ENCODE data around the gene C22orf42. TPM values are rescaled to one million over a fixed set of nuclear protein-coding genes. Genes with fewer than 3 reads are reported as not detected.
"Not testable (repeated sequence)": the region's sequence is repeated elsewhere in the genome, so short reads cannot be mapped to it uniquely, and the experiment has no call there.

Gene C22orf42
- total RNA-seq, 1 donor from 2014 or later: not detected

GRCh38 chr22:32144496-32145274 lies 14.4 kb downstream of the C22orf42 start:
- H3K27me3 ChIP-seq (ENCODE audit: low read depth): no peaks in the 10 kb centered on the region
- intact Hi-C loops (cut with micrococcal nuclease): no loop called here
- no peak overlapping the region for H3K27ac ChIP-seq (replicated peaks)
- peaks cover 8% of the 10 kb centered on the region for H3K9me3 ChIP-seq (replicated peaks)
- no peak for DNase-seq
- no peaks in the 10 kb centered on the region for H3K36me3 ChIP-seq
- no peak for TF ChIP-seq CTCF (IDR thresholded peaks at IDR 0.05; ENCODE audit: borderline replicate concordance)
- no peak overlapping the region for H3K4me3 ChIP-seq
- H3K4me1 ChIP-seq: no peaks in the 10 kb centered on the region

DNA sequence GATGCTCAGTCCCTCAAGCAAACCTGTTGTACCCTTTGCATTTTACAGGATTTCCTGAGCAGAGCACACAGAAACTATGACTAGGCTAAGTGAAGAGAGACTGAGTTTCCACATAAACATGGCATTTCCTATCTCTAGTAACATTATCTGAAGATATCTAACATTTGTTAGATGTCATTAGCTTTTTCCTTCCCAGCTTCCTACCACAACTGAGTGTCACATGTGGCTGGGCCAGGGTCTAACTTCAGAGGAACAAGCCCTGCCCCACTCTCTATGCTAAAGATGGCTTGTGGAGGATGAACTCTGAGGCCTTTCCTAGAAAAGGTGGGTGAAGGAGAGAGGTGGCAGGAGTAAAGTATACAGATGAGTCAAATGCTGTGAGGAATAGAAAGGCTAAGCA lies 16.5 kb downstream of the C22orf42 start:
- Histone ChIP-seq H3K9me3 (replicated peaks) (peaks cover 8% of the 10 kb centered on the region), H3K4me1 (no peaks in the 10 kb centered on the region), H3K27ac (replicated peaks) (no peak overlapping the region), H3K27me3 (ENCODE audit: low read depth) (peaks cover 13% of the 10 kb centered on the region), H3K36me3 (no peaks in the 10 kb centered on the region), H3K4me3 (no peak overlapping the region)
- no peak for DNase-seq
- no peak for TF ChIP-seq CTCF (IDR thresholded peaks at IDR 0.05; ENCODE audit: borderline replicate concordance)
- intact Hi-C loops (cut with micrococcal nuclease): no loop called here

- peak; percentile 38 for TF ChIP-seq CTCF (IDR thresholded peaks at IDR 0.05; ENCODE audit: borderline replicate concordance)
- H3K4me3 ChIP-seq; H3K27ac ChIP-seq (replicated peaks); H3K4me1 ChIP-seq; DNase-seq; intact Hi-C loops (cut with micrococcal nuclease); H3K9me3 ChIP-seq (replicated peaks); H3K36me3 ChIP-seq: not testable (repeated sequence)
- peaks cover 14% of the 10 kb centered on the region for H3K27me3 ChIP-seq (ENCODE audit: low read depth)
Measured at GRCh38 chr22:32140688-32141087, 18.4 kb downstream of the C22orf42 start.

- Histone ChIP-seq H3K27me3 (ENCODE audit: low read depth) (peaks cover 14% of the 10 kb centered on the region), H3K27ac (replicated peaks) (peak overlapping the region; percentile 79), H3K4me3 (peak overlapping the region; percentile 58)
- H3K4me1 ChIP-seq; H3K36me3 ChIP-seq; DNase-seq; H3K9me3 ChIP-seq (replicated peaks); intact Hi-C loops (cut with micrococcal nuclease): not testable (repeated sequence)
Measured at GRCh38 chr22:32138576-32138975, 20.5 kb downstream of the C22orf42 start.

- H3K36me3 ChIP-seq; H3K4me1 ChIP-seq; H3K9me3 ChIP-seq (replicated peaks); intact Hi-C loops (cut with micrococcal nuclease); DNase-seq: not testable (repeated sequence)
- Histone ChIP-seq H3K27me3 (ENCODE audit: low read depth) (peaks cover 14% of the 10 kb centered on the region), H3K4me3 (peak overlapping the region; percentile 58), H3K27ac (replicated peaks) (peak overlapping the region; percentile 79)
Measured at GRCh38 chr22:32137731-32138324, 21.3 kb downstream of the C22orf42 start.

DNA sequence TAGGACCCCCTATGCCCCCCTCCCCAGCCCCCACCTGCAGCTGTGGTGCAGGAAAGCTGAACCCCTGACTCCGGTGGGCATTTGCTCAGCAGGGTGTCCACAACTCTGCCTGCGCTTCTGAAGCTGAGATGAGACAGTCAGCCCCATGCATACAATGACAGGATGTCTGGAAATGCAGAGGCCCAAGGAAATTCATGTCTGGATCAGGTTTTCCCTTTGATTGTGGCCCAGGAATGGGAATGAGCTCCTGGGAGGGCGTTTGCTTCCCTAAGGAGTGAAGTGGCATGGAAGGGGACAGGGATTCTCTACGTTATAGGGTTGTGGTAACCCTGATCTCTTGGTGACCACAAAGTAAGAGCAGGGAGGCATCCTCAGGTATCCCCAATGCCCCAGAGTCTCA lies 22.2 kb downstream of the C22orf42 start:
- H3K36me3 ChIP-seq; DNase-seq; intact Hi-C loops (cut with micrococcal nuclease); H3K4me1 ChIP-seq; H3K9me3 ChIP-seq (replicated peaks); H3K4me3 ChIP-seq: not testable (repeated sequence)
- H3K27ac ChIP-seq (replicated peaks): peak overlapping the region; percentile 79
- H3K27me3 ChIP-seq (ENCODE audit: low read depth): peaks cover 14% of the 10 kb centered on the region

DNA sequence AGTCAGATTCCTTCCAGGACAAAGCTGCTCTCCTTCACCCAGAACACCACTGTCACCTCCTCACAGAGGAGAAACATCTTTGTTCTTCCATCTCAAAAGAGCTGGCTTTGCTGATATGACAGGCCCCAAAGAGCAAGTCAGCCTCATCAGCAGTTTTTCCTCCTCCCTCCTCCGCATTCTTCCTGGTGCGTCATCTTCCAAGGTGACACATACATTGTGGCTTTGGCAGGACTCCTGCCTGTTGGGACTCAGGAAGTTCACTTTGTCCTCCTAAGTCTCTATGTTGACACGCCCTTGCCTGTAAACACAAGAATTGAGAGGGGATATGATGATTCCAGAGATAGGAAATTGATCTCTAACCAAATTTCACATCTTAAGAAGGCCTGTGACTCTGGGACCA lies 23.1 kb downstream of the C22orf42 start:
- peaks cover 14% of the 10 kb centered on the region for H3K27me3 ChIP-seq (ENCODE audit: low read depth)
- H3K9me3 ChIP-seq (replicated peaks); intact Hi-C loops (cut with micrococcal nuclease); H3K4me3 ChIP-seq; H3K36me3 ChIP-seq; DNase-seq; H3K4me1 ChIP-seq: not testable (repeated sequence)
- H3K27ac ChIP-seq (replicated peaks): peak overlapping the region; percentile 79

DNA sequence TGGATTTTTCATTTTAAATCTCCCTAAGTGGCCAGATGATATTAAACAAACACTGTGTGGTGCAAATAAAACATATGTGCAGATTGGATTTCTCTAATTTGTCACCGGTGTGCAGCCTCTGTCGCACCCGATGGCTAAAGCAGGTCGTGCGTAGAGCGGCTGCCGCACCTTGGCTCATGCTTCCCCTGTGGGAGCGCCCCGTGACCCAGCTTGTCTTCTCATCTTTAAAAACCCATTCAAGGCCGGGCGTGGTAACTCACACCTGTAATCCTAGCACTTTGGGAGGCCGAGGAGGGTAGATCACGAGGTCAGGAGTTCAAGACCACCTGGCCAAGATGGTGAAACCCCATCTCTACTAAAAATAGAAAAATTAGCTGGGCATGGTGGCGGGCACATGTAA lies 24.3 kb downstream of the C22orf42 start:
- H3K27ac ChIP-seq (replicated peaks); H3K4me1 ChIP-seq; DNase-seq; H3K36me3 ChIP-seq; H3K4me3 ChIP-seq; intact Hi-C loops (cut with micrococcal nuclease); H3K9me3 ChIP-seq (replicated peaks): not testable (repeated sequence)
- H3K27me3 ChIP-seq (ENCODE audit: low read depth): peaks cover 14% of the 10 kb centered on the region
